Measurements from ENCODE around the gene ERI3. TPM values are rescaled to one million over a fixed set of nuclear protein-coding genes. Genes with fewer than 3 reads are reported as not detected.

Gene ERI3
- total and polyA plus RNA-seq, 10 of the 15 experiments (the other 5 are each of a cell fraction or from before 2014, with no cell fraction given) = 20.6 to 90.4 (median 41.2) TPM

DNA sequence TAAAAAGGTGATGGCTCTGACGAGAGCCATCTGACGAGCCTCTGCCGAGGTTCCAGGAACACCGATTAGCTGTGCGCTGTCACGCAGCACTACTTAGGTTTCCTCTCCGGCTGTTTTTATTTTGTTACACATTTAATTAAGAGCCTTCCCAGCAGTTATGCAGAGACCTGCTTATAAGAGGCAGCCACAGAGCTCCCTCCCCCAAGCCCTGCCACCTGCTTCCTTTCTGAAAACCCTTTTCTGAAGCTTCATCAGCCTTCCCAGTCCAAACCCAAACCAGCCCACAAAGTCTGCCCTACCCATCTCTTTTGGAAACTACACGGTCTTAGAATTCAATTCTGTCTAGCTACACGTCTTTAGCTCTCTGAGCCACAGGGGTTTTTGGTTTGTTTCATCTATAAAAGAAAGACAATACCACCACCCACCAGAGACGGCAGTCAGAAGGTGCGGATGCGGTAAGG, 49.1 kb downstream of the ERI3 start:
- H3K4me3 ChIP-seq = no peak overlapping the region
- ChIA-PET SMC1A (ENCODE audit: uncharacterized antibody, unreplicated experiment) (interaction anchor here (1.2 kb wide), 1 partner anchor 9 kb away, joined by 3 read pairs; no protein-coding TSS in a partner anchor), POLR2A (no interaction called here), RAD21 (ENCODE audit: unreplicated experiment) (no interaction called here), CTCF (interaction anchor here (0.9 to 1.3 kb wide), 3 partner anchors 9 to 213 kb away, joined by 3 read pairs; no protein-coding TSS in a partner anchor)
- no peak overlapping the region for H3K4me2 ChIP-seq (ENCODE audit: control insufficient read depth, insufficient read depth)
- in situ Hi-C loops (cut with MboI) (no loop called here), intact Hi-C loops (cut with micrococcal nuclease; ENCODE audit: unreplicated experiment) (no loop called here)
- FAIRE-seq (no peak), DNase-seq (ENCODE audit: low read depth, low spot score) (no peak), ATAC-seq (no peak)
- H3K79me2 ChIP-seq (ENCODE audit: control insufficient read depth, insufficient read depth, low read length) = no peaks in the 10 kb centered on the region
- no peaks in the 10 kb centered on the region for H3K9me3 ChIP-seq (replicated peaks; ENCODE audit: control insufficient read depth, insufficient read depth, low read length)
- no peaks in the 10 kb centered on the region; the same call in 1 of the 2 replicates for H4K20me1 ChIP-seq (ENCODE audit: control insufficient read depth, insufficient read depth)
- H2AFZ ChIP-seq (ENCODE audit: control insufficient read depth, low read depth, low read length) = no peak overlapping the region
- H3K27ac ChIP-seq (ENCODE audit: control insufficient read depth, insufficient read depth) = no peak overlapping the region
- H3K36me3 ChIP-seq (ENCODE audit: control insufficient read depth in 2 of 2, insufficient read depth in 2 of 2, low read length in 1 of 2) = peaks cover 7 to 19% of the 10 kb centered on the region in 2 experiments; a peak in 3 of 4 replicates
- no peak overlapping the region for H3K9ac ChIP-seq (ENCODE audit: control insufficient read depth, insufficient read depth, low read length)
- no peaks in the 10 kb centered on the region for H3K27me3 ChIP-seq (replicated peaks in 1 of 2; ENCODE audit: control insufficient read depth in 2 of 2, insufficient read depth in 2 of 2, low read length in 1 of 2)
- WGBS (ENCODE audit: insufficient coverage, insufficient replicate concordance, low lambda C conversion rate, missing lambda C conversion rate) = 77% methylated on average over 12 of the region's 12 CpGs
- H3K4me1 ChIP-seq (ENCODE audit: control insufficient read depth, insufficient read depth, low read length) = no peaks in the 10 kb centered on the region
- TF ChIP-seq JUNB (IDR thresholded peaks at IDR 0.05) (no peak), TCF7 (IDR thresholded peaks at IDR 0.05; ENCODE audit: borderline replicate concordance) (no peak), FOXM1 (IDR thresholded peaks at IDR 0.05; ENCODE audit: low read depth, low read length) (no peak), IRF4 (IDR thresholded peaks at IDR 0.05; ENCODE audit: low read depth, low read length) (no peak), FOS (IDR thresholded peaks at IDR 0.05; ENCODE audit: borderline replicate concordance, extremely low read depth, insufficient read length) (no peak), NRF1 (conservative IDR thresholded peaks at IDR 0.05; ENCODE audit: low read depth, low read length) (no peak), SMC3 (IDR thresholded peaks at IDR 0.05; ENCODE audit: borderline replicate concordance, low read length) (no peak), STAT3 (IDR thresholded peaks at IDR 0.05; ENCODE audit: low read depth, low read length) (no peak), ZSCAN29 (IDR thresholded peaks at IDR 0.05) (no peak), MYC (IDR thresholded peaks at IDR 0.05; ENCODE audit: insufficient read depth, insufficient read length, insufficient replicate concordance, low read length, severe bottlenecking) (no peak), SMAD5 (IDR thresholded peaks at IDR 0.05; ENCODE audit: low read depth) (no peak), CREB1 (IDR thresholded peaks at IDR 0.05; ENCODE audit: low read depth) (no peak), JUND (IDR thresholded peaks at IDR 0.05; ENCODE audit: low read depth, low read length) (no peak), NR2F1 (conservative IDR thresholded peaks at IDR 0.05) (no peak)
- TF ChIP-seq, protein P1, sequence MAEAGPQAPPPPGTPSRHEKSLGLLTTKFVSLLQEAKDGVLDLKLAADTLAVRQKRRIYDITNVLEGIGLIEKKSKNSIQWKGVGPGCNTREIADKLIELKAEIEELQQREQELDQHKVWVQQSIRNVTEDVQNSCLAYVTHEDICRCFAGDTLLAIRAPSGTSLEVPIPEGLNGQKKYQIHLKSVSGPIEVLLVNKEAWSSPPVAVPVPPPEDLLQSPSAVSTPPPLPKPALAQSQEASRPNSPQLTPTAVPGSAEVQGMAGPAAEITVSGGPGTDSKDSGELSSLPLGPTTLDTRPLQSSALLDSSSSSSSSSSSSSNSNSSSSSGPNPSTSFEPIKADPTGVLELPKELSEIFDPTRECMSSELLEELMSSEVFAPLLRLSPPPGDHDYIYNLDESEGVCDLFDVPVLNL (IDR thresholded peaks at IDR 0.05; ENCODE audit: low read depth, low read length) = no peak
- TF ChIP-seq, protein P2, sequence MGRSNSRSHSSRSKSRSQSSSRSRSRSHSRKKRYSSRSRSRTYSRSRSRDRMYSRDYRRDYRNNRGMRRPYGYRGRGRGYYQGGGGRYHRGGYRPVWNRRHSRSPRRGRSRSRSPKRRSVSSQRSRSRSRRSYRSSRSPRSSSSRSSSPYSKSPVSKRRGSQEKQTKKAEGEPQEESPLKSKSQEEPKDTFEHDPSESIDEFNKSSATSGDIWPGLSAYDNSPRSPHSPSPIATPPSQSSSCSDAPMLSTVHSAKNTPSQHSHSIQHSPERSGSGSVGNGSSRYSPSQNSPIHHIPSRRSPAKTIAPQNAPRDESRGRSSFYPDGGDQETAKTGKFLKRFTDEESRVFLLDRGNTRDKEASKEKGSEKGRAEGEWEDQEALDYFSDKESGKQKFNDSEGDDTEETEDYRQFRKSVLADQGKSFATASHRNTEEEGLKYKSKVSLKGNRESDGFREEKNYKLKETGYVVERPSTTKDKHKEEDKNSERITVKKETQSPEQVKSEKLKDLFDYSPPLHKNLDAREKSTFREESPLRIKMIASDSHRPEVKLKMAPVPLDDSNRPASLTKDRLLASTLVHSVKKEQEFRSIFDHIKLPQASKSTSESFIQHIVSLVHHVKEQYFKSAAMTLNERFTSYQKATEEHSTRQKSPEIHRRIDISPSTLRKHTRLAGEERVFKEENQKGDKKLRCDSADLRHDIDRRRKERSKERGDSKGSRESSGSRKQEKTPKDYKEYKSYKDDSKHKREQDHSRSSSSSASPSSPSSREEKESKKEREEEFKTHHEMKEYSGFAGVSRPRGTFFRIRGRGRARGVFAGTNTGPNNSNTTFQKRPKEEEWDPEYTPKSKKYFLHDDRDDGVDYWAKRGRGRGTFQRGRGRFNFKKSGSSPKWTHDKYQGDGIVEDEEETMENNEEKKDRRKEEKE (IDR thresholded peaks at IDR 0.05) = no peak
- TF ChIP-seq, protein P3, sequence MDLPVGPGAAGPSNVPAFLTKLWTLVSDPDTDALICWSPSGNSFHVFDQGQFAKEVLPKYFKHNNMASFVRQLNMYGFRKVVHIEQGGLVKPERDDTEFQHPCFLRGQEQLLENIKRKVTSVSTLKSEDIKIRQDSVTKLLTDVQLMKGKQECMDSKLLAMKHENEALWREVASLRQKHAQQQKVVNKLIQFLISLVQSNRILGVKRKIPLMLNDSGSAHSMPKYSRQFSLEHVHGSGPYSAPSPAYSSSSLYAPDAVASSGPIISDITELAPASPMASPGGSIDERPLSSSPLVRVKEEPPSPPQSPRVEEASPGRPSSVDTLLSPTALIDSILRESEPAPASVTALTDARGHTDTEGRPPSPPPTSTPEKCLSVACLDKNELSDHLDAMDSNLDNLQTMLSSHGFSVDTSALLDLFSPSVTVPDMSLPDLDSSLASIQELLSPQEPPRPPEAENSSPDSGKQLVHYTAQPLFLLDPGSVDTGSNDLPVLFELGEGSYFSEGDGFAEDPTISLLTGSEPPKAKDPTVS (IDR thresholded peaks at IDR 0.05; ENCODE audit: low read depth, low read length) = no peak
- no TSS peak for BruUV-seq (replicated peaks)

Measured in GM12878 (cell line).